ENCODE data around the gene RHBDL2.
"Not testable (repeated sequence)": the region's sequence is repeated elsewhere in the genome, so short reads cannot be mapped to it uniquely, and the experiment has no call there.

The RHBDL2 gene, protein sequence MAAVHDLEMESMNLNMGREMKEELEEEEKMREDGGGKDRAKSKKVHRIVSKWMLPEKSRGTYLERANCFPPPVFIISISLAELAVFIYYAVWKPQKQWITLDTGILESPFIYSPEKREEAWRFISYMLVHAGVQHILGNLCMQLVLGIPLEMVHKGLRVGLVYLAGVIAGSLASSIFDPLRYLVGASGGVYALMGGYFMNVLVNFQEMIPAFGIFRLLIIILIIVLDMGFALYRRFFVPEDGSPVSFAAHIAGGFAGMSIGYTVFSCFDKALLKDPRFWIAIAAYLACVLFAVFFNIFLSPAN

DNA sequence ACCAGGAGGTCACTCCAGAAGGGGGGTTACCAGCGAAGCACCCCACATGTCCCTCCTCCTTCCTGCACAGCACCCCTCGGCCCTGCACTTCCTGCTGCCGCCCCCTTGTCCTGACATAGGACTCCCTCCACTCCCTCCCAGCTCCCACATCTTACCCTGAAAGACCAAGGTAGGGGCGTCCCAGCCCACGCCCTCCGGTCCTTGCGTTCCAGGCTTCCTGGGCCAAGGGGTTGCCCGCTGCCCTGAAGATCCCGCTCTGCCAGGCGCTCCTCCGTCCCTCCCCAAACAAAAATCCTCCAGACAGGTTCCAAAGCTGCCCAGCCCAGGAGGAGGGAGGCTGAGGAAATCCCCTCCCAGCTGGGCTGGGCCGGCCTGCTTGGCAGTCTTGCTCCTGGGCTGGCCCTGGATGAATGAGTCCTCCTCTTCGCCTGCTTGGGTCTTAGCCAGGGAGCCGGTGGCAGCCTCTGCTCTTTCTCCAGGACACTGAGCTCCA lies at the start of gene RHBDL2:
TSS of gene RHBDL2 (minus strand) at position 304 of the 493 bp plus-strand sequence. CDS start 22,618 bp downstream, outside the sequence.
- peak; percentile 59 for DNase-seq (ENCODE audit: low read depth)

DNA sequence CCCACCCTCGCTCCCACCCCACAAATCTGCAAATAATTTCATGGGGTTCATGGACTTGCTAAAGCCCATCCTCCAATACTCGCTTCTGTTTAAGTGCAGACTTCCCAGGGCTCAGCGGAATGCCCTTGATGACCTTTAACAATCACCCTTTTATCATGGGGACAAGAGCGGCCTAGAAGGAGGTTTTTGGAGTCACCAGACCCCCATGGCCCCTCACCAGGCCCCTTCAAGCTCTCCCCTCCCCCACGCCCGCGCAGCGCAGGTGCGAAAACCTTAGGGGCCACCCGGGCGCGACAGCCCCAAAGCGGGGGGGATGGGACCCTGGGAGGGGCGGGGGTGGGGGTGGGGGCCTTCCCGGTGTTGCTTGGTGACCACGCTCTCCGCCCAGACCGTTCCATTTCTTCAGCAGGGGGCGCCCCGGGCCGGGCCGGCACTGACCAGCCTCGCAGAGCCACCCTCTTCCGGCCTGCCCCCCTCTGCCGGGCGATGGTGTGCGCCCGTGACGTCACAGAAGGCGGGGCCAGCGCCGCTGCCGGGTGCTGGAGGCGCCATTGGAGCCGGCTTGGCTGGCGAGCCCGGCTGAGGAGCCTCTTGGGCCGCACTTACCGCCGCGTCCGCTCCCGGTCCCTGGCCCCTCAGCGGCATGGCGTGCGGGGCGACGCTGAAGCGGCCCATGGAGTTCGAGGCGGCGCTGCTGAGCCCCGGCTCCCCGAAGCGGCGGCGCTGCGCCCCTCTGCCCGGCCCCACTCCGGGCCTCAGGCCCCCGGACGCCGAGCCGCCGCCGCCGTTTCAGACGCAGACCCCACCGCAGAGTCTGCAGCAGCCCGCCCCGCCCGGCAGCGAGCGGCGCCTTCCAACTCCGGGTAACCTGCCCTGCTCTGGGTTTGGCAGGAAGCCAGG lies 49.4 kb upstream of the RHBDL2 start, which contains the start of gene AKIRIN1:
TSS of gene AKIRIN1 (plus strand) at position 539 of the 900 bp plus-strand sequence. CDS start at position 644, 105 bp downstream.
- DNase-seq (ENCODE audit: low read depth) = peak; percentile 99

DNA sequence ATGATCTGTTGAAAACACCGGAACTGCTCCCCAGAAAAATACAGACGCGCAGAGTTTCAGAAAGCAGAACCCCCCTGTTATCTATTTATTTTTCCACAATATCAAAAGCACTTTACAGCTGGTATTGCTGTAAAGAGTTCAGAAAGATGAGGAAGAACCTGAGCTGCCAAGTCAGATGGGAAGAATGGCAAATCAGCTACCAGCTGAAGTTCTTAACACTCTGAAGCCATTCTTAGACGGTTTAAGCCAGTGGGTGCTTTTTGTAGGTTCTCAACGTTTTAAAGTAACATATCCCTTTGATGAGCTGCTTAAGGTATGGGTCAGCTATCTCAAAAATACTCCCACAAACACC lies 48.7 kb upstream of the RHBDL2 start:
- DNase-seq (ENCODE audit: low read depth) = peak; percentile 28

DNA sequence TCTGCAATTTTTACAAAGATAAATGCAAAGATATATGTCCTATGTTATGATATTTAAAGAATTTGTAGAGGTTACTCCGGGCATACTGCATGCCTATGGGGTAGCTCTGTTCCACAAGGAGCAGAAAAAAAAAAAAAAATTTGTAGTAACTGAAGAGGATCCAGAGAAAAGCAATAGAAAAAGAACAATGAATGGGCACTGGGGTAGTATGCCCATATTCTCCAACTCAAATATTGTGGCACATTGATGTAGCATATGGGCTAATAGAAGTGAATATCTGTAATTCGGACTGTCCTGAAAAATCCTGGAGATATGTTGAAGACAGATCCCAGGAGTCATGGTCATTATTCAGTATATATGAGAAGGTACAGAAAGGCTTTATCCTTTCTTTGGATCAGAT lies 48.3 kb upstream of the RHBDL2 start:
- DNase-seq (ENCODE audit: low read depth) = no peak

DNA sequence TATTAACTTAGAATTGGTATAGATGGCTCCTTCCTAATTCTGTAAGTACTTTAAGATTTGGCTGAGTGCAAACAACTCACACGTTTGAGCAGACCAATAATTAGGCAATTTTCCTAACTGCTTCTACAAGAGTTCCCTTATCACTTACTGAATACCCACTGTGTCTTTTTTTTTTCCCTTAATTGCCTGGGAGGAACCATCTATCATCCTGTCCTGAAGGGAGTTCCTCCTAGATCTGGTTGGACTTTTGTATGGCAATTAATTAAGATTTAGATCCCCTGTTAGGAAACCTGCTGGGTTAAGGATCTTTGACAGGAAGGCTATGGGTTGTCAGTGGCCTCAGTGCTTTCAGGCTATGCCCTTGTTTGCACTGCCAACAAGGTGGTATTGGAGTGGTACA lies 37.8 kb upstream of the RHBDL2 start:
- not testable (repeated sequence) for DNase-seq (ENCODE audit: low read depth)

DNA sequence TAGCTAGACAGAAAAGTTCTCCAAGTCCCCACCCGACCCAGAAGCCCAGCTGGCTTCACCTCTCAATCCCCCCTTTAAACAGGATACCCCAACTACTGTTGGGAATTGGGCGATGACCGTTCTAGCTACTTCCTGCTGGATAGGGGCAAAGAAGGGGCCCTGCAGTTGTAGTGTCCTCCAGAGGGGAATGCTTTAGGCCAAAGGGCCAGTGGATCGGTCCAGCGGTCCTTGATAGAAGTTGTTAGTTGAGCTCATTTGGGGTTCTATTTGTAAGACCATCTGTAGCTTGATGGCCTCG lies 36.6 kb upstream of the RHBDL2 start:
- not testable (repeated sequence) for DNase-seq (ENCODE audit: low read depth)

DNA sequence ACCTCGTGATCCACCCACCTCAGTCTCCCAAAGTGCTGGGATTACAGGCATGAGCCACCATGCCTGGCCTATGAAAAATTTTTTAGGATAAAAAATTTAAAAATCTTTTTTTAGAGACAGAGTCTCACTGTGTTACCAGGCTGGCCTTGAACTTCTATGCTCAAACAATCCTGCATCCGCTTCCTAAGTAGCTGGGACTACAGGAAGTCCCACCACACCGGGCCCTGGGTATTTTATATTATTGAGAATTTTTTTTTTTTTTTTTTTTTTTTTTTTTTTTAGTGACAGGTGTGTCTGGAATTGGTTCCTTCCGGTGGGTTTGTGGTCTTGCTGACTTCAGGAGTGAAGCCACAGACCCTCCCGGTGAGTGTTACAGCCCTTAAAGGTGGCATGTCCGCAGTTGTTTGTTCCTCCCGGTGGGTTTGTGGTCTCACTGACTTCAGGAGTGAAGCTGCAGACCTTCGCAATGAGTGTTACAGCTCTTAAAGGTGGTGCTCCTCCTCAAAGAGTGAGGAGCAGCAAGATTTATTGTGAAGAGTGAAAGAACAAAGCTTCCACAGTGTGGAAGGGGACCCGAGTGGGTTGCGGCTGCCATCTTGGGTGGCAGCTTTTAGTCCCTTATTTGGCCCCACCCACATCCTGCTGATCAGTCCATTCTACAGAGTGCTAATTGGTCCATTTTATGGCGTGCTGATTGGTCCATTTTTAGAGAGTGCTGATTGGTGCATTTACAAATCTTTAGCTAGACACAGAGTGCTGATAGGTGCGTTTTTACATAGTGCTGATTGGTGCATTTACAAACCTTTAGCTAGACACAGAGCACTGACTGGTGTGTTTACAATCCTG lies 36.0 kb upstream of the RHBDL2 start:
- not testable (repeated sequence) for DNase-seq (ENCODE audit: low read depth)

DNA sequence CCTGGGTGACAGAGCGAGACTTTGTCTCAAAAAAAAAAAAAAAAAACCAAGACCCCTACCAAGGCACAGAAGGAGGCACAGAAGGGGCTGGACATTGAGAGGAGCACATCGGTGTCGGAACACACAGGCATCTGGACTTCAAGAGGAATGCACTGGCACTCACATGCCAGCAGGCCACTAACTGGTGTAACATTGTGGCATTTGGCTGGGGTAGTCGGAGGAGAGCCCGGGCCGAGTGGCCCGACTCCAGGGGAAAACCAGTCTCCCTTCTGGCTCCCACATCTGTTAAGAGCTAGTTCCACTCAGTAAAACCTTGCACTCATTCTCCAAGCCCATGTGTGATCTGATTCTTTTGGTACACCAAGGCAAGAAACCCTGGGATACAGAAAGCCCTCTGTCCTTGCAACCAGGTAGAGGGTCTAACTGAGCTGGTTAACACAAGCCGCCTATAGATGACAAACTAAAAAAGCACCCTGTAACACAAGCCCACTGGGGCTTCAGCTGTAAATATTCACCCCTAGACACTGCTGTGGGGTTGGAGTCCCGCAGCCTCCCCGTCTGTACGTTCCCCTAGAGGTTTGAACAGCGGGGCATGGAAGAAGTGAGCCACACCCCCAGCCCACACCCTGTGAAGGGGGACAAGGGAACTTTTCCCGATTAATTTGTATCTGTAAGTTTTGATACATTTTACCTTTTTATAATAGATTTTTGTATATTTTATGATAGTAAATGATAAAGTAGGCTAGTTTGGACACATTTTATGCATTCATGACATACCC lies 32.2 kb upstream of the RHBDL2 start:
- DNase-seq (ENCODE audit: low read depth) = peak; percentile 46

DNA sequence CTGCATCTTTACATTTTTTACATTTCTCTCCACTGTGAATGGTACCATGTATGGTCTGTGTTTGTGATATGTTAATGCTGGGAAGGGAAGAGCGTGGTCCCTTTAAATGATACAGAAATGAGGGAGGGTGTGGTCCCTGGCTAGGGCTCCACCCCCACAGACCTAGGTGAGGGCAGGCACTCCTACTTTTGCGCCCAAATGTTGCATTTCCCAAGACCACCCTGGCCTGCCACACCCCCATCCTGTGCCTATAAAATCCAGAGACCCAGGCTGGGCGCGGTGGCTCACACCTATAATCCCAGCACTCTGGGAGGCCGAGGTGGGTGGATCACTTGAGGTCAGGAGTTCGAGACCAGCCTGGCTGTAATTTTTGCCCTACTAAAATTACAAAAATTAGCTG lies 31.5 kb upstream of the RHBDL2 start:
- DNase-seq (ENCODE audit: low read depth) = not testable (repeated sequence)

DNA sequence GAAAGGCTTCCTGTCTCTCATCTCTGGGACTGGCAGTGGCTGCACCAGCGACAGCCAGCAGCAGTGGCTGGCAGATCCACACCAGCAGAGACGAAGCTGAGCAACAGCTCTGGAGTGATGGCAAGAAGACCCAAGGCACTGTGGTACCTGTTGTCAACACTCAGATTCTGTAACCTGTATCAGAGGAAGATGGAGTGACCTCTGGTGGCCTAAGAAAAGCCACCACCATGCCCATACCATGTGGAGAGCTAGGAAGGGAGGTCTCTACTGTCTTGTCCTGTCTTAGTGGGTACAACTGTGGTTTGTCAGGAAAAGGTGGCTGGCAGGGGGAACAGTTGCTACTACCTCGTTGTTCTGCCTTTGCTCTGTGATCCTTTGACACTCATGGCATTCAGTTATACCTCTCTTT lies 22.5 kb upstream of the RHBDL2 start:
- no peak for DNase-seq (ENCODE audit: low read depth)

DNA sequence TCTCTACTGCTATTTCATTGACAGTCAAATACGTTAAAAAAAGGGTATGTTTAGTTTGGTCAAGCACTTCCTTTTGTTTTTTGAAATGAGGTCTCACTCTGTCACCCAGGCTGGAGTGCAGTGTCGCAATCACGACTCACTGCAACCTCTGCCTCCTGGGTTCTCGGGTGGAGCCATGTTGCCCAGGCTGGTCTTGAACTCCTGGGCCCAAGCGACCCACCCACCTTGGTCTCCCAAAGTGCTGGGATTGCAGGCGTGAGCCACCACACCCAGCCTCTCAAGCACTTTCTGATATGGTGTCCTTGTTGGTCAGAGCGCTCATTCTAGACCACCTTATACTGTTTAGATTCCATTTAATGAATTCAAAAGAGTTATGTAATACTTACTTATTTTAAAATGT lies 20.9 kb upstream of the RHBDL2 start:
- DNase-seq (ENCODE audit: low read depth) = peak; percentile 25

DNA sequence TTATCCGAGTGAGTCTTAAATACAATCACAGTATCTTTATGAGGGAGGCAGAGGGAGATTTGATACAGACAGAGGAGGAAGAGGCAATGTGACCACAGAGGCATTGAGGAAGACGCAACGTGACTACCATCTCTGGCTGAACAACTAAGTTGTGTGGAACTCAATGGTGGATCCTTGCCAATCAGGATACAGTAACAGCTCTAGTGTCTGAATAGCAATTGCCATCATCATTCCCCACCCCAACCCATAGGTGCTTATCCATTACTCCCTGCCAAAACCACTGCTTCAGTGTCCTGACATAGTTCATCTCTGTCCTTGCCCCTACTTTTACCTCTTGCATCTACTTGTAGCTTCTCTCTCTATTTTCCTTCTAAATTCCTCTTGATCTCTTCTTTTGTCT lies 20.5 kb upstream of the RHBDL2 start:
- peak; percentile 62 for DNase-seq (ENCODE audit: low read depth)

DNA sequence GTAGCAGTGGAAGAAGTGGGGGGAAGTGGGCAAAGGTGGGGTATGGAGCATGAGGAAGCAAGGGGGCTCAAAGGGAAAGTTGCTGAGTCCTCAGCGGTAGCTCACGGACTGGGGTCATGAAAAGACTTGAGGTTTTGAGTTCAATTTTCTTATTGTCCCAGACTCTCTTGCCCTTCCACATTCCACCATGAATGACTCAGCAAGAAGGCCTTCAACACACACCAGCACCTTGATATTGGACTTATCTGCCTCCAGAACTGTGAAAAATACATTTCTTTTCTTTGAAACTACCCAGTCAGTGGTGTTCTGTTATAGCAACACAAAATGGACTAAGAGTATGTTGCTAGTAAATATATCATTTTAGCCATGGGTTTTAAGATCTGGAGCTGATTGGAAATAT lies 17.3 kb upstream of the RHBDL2 start:
- DNase-seq (ENCODE audit: low read depth) = no peak

DNA sequence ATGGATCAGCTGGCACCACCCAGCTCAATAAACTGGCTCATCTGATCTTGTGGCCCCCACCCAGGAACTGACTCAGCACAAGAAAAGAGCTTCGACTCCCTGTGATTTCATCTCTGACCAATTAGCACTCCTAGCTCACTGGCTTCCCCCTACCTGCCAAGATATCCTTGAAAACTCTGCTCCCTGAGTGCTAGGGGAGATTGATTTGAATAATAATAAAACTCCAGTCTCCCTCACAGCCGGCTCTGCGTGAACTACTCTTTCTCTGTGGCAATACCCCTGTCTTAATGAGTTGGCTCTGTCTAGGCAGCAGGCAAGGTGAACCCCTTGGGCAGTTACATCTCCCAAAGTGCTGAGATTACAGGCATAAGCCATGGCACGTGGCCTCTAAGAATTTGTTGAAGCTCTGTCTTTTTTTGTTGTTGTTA lies 11.8 kb upstream of the RHBDL2 start:
- DNase-seq (ENCODE audit: low read depth) = no peak

DNA sequence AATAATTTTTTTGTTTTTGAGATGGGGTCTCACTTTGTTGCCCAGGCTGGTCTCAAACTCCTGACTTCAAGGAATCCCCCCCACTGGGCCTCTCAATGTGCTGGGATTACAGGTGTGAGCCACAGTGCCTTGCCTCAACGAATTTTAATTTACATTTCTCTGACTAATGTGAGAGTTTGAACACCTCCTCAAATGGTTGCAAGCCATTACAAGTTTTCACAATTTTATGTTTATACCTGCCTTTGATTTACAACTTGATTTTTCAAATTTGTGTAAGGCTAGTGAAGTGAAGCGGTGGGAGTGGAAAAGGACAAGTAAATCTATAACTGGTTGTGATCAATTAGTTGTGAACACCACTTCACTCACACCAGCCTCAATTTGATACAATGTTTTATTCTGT lies 8.9 kb upstream of the RHBDL2 start:
- DNase-seq (ENCODE audit: low read depth) = no peak

DNA sequence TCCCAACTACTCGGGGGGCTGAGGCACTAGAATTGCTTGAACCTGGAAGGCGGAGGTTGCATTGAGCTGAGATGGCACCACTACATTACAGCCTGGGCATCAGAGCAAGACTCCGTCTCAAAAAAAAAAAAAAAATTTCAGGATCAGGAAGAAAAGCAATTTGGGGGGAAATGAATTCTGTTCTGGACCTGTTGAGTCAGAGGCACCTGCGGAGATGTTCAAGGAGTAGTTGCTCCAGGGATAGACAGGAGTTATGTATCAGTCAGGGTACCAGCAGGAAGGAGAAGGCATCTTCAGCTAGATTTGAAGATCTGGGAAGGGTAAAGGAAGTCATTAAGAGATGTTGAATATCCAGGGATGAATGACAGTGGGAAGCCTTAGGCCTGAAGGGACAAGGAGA lies 2.9 kb upstream of the RHBDL2 start:
- DNase-seq (ENCODE audit: low read depth) = no peak

DNA sequence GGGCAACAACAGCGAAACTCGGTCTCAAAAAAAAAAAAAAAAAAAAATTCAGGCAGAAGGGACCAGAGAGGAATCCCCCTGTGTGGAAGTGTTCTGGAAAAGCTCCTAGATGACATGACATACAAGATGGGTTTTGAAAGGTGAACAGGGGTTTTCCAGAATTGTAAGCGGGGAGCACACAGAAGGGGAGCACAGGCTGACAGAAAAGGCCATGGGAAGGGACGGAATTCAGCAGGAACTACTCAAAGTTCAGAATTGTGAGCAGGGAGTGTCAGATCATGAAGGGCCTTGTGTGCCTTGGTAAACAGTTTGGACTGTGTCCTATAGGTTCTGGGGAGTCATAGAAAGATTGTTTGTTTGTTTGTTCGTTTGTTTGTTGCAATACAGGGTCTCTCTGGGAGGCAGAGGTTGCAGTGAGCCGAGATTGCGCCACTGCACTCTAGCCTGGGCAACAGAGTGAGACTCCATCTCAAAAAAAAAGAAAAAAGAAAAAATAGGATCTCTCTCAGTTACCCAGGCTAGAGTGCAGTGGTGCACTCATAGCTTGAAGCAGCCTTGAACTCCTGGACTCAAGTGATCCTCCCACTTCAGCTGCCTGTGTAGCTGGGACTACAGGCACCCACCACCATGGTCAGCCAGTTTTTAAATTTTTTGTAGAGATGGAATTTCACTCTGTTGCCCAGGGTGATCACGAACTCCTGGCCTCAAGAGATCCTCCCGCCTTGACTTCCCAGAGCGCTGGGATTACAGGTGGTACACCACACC lies 1.2 kb upstream of the RHBDL2 start:
- no peak for DNase-seq (ENCODE audit: low read depth)

DNA sequence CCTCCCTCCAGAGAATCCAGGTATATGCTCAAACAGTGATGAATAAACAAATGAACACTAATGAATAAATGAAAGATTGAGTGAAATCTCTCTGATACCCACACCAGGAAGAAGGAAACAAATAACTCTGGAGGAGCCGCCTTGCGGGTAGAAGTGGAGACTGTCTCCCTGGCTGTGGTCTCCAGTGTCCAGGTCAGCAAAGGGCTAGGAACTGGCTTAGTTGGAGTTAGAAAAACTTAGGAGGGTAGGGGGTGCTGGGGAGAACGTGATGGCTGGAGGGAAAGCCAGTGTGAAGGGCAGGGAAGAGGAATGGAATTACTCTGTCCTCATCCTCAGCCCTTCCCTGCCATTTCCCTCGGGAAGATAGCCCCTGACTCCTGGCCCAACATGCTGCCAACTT lies 537 bp downstream of the RHBDL2 start:
- DNase-seq (ENCODE audit: low read depth) = no peak

DNA sequence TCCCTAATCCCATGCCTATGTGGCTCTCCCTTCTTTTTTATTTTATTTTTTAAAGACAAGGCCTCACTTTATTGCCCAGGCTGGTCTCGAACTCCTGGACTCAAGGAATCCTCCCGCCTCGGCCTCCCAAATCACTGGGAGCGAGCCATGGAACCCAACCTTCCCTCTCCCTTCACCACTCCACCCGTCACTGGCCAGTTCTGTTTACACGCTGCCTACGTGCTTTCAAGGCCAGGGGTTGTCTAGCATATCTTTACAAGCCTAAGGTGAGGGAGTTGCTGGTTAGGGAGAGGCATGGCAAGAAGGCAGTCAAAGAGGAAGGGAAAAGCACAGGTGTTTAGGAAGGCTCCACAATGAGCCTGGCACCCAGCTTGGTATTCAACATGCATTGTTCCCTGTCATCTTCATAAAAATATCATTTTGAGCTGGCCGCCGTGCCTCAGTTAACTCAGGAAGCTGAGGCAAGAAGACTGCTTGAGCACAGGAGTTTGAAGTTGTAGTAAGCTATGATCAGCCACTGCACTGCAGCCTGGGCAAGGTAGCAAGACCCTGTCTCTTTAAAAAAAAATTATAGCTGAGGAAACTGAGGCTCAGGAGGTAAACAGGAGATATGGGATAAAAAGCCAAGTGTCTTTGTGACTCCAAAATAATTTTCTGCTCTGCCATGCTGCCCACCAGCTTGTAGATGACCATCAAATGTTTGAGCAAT lies 1.1 kb downstream of the RHBDL2 start:
- DNase-seq (ENCODE audit: low read depth) = no peak

DNA sequence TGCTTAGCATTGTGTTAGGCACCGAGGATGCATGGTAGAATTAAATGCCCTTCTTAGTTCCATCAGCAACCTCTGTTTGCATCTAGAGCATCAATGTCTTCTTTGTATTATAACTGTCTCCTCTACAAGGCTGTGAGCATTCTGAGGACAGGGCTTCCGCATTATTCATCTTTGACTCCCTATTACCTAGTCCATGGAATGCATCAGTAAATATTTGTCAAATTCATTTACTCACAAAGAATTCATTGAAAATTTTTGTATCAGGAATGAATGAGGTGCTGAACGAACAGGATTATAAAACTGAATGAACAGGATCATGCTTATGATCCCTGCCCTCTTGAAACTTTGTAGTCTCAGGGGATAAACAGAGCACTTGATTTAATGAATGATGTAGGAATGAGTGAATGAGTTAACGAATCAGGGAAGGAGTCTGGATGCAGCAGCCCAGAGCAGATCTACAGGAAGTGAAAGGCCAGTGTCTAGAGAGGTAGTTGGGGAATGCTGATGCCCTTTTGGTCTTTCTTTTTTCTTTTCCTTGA lies 2.8 kb downstream of the RHBDL2 start:
- no peak for DNase-seq (ENCODE audit: low read depth)

Measured in fibroblast of gingiva (primary cell).